ENCODE data around the gene SMOC2. TPM values are rescaled to one million over a fixed set of nuclear protein-coding genes. Genes with fewer than 3 reads are reported as not detected.

Gene SMOC2
- total RNA-seq, 2 experiments from 2014 or later: not detected

DNA sequence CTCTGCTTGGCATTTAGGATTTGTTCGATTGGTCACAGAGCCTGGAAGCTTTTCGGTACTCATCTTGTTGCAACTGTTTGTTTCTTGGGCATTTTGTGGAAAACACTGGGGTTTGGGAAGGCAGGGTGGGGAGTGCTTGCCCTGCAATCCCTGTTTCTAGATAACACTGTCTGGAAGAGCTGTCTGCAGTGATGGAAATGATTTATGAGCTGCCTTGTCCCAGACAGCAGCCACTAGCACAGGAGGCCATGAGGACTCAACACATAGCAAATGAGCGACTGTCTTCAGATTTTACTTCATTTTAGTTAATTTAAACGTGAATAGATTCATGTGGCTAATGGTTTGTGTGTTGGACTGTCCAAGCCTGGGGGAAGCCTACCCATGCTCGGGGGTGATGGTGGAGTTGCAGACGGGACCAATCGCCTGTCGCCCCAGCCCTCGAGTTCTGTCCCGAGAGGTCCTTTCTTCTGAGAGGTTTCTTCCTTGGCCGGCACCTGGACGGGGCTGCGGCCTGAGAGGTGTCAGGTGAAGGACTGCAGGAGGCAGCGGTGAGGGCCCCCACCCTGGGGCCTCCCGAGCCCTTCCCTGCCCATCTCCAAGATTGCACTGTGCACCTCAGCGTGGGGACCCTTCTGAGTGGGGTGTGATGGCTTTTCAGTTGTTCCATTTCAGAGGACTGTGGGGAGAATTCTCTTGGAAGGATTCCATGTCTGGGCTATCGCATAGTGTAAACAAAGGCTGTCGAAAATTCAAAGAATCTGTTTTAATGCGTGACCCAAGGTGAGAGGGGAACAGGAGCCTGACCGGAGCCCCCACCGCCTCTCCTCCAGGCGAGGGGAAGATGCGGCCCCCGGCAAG is 55.4 kb downstream of the SMOC2 start:
- H3K36me3 Mint-ChIP-seq: no peaks in the 10 kb centered on the region

DNA sequence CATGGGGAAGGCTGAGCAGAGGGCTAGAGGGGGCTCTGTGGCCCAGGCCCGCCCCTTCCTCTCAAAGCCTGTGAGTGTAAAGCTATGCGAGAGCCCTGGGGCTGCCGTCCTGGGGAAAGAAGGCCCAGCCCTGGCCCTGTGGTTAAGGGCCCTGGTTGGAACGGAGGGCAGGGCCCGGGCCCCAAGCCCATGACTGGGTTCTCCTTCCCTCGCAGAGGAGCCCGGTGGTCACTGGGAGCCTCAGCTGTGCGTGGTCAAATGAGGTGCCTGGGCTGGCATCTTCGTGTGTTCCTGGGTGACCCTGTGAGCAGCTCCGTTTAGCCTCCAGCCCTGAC is 56.0 kb downstream of the SMOC2 start:
- Mint-ChIP-seq H3K4me1 (no peaks in the 10 kb centered on the region), H3K27ac (no peak overlapping the region), H3K9me3 (ENCODE audit: low read depth) (no peaks in the 10 kb centered on the region), H3K36me3 (no peaks in the 10 kb centered on the region), H3K4me3 (no peak overlapping the region), H3K27me3 (no peaks in the 10 kb centered on the region)
- ATAC-seq (no peak), DNase-seq (no peak)
- CTCF ChIA-PET: no interaction called here

More for the DNA sequence above, 55.4 kb downstream of the SMOC2 start:
- Mint-ChIP-seq H3K4me3 (no peak overlapping the region), H3K9me3 (ENCODE audit: low read depth) (no peaks in the 10 kb centered on the region), H3K4me1 (no peaks in the 10 kb centered on the region), H3K27me3 (no peaks in the 10 kb centered on the region), H3K27ac (no peak overlapping the region)
- DNase-seq: no peak
- CTCF ChIA-PET: no interaction called here
- ATAC-seq: no peak

DNA sequence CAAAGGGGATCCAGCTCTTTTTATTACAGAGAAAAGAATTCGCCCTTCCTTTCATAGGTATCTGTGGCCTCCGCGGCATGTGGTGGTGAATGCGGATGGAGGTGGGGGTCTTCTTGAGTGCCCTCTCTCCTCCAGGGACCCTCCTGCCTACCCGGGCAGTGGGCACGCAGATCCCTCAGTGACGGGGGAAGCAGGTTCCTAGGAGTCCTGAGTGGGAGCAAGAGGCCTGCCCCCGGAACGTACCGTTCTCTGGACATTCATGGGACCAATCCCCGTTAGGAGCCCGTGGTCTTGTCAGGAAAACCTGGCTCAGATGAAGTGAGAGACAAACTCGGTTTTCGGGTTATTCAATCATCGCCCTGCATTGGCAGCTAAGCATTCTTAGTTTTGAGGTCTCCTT is 56.4 kb downstream of the SMOC2 start:
- H3K27ac Mint-ChIP-seq: no peak overlapping the region
- no peak for ATAC-seq
- H3K36me3 Mint-ChIP-seq: no peaks in the 10 kb centered on the region
- no peaks in the 10 kb centered on the region for H3K4me1 Mint-ChIP-seq
- no peaks in the 10 kb centered on the region for H3K27me3 Mint-ChIP-seq
- DNase-seq: no peak
- no peaks in the 10 kb centered on the region for H3K9me3 Mint-ChIP-seq (ENCODE audit: low read depth)
- CTCF ChIA-PET: no interaction called here
- no peak overlapping the region for H3K4me3 Mint-ChIP-seq

DNA sequence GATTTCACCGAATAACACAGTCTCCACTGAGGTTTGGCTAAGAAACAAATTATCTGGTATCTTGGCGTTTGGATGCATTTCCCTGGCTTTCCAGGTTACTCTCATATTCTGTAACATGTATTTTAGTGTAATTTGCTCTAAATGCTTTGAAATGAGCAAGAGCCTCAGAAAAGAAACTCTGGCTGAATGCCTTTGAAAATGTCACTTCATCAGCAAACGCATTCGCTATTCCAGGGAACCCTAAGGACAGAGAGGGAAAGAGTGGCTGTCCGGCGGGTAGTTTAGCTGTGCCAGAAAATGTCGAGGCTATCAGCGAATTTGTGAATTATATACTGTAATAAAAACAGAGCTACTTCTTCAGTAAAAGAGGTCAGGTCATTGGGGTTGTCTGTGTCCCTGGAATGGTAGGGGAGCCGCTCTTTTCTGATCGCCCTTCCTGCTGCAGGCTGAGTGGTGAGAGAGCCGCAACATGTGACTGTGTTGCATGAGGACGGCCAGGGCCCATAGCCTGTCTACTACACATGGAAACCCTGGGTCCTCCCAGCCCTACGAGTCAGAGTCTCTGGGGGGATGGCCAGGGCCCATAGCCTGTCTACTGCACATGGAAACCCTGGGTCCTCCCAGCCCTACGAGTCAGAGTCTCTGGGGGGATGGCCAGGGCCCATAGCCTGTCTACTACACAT is 57.3 kb downstream of the SMOC2 start:
- H3K27me3 Mint-ChIP-seq: no peaks in the 10 kb centered on the region
- H3K4me1 Mint-ChIP-seq: no peaks in the 10 kb centered on the region
- CTCF ChIA-PET: no interaction called here
- no peak overlapping the region for H3K4me3 Mint-ChIP-seq
- H3K27ac Mint-ChIP-seq: no peak overlapping the region
- no peaks in the 10 kb centered on the region for H3K9me3 Mint-ChIP-seq (ENCODE audit: low read depth)
- H3K36me3 Mint-ChIP-seq: no peaks in the 10 kb centered on the region
- ATAC-seq (no peak), DNase-seq (no peak)

DNA sequence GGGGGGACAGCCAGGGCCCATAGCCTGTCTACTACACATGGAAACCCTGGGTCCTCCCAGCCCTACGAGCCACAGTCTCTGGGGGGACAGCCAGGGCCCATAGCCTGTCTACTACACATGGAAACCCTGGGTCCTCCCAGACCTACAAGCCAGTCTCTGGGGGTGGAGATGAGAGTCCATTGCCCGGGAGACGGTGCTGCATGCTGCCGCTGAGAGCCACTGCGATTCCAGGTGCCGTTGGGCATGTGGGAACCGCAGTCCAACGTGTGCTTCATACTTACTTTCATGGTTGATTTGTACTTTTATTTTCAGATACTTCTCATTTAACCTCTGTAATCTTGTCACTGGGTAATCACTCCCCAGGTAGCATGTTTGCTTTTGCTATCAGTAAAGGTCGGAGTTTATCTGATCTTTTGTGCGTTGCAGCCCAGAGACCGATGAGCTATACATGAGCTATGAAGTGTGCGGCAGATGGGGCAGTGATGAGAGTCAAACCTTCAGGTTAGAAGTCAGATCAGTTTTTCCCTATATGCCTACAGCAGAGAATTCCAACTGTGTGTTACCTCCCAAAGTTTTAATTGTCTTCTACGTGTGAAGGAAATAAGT is 58.2 kb downstream of the SMOC2 start:
- Mint-ChIP-seq H3K36me3 (no peaks in the 10 kb centered on the region), H3K27me3 (no peaks in the 10 kb centered on the region), H3K9me3 (ENCODE audit: low read depth) (no peaks in the 10 kb centered on the region), H3K4me3 (no peak overlapping the region), H3K27ac (no peak overlapping the region), H3K4me1 (no peaks in the 10 kb centered on the region)
- CTCF ChIA-PET: no interaction called here
- ATAC-seq: no peak
- DNase-seq: no peak

DNA sequence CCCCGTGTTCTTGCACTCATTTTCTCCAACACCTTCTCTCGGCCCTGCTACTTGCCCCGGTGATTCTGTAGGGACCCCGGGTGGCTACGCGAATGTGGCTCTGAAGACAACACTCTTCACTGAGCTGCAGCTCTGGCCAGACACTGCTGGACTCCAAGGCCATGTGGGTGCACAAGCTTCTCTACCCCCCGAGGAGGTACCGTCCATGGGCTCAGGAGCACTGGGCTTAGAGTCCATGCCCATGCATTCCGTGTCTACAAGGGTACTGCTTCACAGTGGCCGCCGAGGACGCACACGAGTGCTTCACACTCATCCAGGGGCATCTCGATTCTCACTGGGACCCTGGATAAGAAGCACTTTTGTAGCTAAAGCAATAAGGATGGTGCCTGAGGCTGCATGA is 59.5 kb downstream of the SMOC2 start:
- no peaks in the 10 kb centered on the region for H3K36me3 Mint-ChIP-seq
- no peak overlapping the region for H3K4me3 Mint-ChIP-seq
- H3K27me3 Mint-ChIP-seq: no peaks in the 10 kb centered on the region
- no peaks in the 10 kb centered on the region for H3K4me1 Mint-ChIP-seq
- no peak overlapping the region for H3K27ac Mint-ChIP-seq
- DNase-seq (no peak), ATAC-seq (no peak)
- CTCF ChIA-PET: no interaction called here
- no peaks in the 10 kb centered on the region for H3K9me3 Mint-ChIP-seq (ENCODE audit: low read depth)

DNA sequence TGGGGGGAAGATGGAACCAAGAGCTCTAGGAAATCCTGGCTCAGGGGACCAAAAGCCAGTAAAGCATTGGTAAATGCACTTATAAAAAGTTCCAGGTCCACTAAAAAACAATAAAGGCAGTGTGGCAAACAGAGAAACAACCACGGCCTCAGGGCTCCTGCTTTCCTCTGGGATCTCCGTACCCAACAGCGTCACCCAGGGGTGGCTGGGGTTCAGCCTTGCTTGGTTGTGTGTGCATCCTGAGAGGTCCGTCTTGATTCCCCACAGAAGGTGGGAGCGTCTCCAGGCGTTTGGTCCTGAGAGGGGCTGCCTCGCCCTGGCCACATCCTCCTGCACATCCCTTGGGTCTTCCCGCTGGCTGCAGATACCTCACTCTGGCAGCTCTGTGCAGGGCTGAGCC is 60.6 kb downstream of the SMOC2 start:
- H3K27ac Mint-ChIP-seq: no peak overlapping the region

DNA sequence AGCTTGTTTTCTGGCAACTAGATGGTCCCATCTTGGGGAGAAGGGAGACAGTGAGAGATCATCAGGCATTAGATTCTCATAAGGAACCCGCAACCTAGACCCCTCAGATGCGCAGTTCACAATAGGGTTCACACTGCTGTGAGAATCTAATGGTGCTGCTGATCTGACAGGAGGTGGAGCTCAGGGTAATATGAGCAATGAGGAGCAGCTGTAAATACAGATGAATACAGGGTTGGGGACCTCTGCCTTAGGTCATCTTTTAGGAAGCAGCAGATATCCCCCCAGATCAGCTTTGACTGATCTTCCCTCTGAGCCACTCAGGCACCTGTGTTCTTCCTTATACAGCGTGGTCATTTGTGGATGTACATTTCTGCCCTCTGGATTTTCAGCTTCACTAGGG is 63.4 kb downstream of the SMOC2 start:
- no peak overlapping the region for H3K4me3 Mint-ChIP-seq
- ATAC-seq (no peak), DNase-seq (no peak)
- H3K4me1 Mint-ChIP-seq: no peaks in the 10 kb centered on the region
- H3K27me3 Mint-ChIP-seq: no peaks in the 10 kb centered on the region
- no peaks in the 10 kb centered on the region for H3K36me3 Mint-ChIP-seq
- H3K9me3 Mint-ChIP-seq (ENCODE audit: low read depth): no peaks in the 10 kb centered on the region
- CTCF ChIA-PET: no interaction called here
- no peak overlapping the region for H3K27ac Mint-ChIP-seq

More for the DNA sequence above, 60.6 kb downstream of the SMOC2 start:
- no peaks in the 10 kb centered on the region for H3K4me1 Mint-ChIP-seq
- H3K36me3 Mint-ChIP-seq: no peaks in the 10 kb centered on the region
- no peaks in the 10 kb centered on the region for H3K27me3 Mint-ChIP-seq
- DNase-seq: no peak
- H3K9me3 Mint-ChIP-seq (ENCODE audit: low read depth): no peaks in the 10 kb centered on the region
- no peak overlapping the region for H3K4me3 Mint-ChIP-seq
- CTCF ChIA-PET: no interaction called here
- ATAC-seq: no peak

DNA sequence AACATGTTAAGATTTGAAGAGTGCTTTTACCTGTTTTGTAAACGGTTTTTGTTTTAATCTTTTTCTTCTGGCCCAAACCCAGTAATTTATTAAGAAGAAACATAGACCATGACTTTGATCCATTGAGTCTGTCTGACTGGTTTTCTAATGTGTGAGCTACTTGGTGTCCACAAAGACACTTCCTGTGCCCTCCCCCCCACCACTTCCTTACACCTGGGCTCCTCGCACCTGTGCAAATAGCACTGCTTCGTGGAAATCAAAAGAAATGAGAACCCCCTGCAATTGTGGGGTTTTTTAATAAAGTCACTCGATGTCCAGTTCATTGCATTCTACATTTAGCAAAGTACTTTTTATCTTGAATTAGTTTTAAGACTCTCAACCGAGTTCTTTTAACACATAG is 65.5 kb downstream of the SMOC2 start:
- no peak overlapping the region for H3K27ac Mint-ChIP-seq
- no peaks in the 10 kb centered on the region for H3K4me1 Mint-ChIP-seq
- no peak for ATAC-seq
- no peaks in the 10 kb centered on the region for H3K9me3 Mint-ChIP-seq (ENCODE audit: low read depth)
- no peak overlapping the region for H3K4me3 Mint-ChIP-seq
- H3K36me3 Mint-ChIP-seq: no peaks in the 10 kb centered on the region
- no peaks in the 10 kb centered on the region for H3K27me3 Mint-ChIP-seq
- CTCF ChIA-PET: no interaction called here
- no peak for DNase-seq

DNA sequence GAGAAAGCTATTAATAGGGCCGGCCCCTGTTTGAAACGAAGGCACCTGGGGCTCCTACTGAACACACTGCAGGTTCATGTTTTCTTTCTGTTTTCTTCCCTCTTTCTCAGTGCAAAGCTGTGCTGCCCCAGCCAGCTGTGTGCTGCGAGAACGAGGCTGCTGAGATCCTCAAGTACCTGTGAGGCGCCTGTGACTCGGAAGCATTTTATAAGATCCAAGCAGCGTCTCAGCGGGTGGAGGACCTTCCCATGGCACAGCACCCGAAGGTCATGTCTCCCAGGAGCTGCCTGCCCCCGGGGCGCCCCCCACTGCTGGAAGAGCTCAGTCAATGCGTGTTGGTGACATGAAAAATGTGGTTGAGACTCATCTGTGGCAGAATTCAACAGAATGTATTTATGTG is 66.3 kb downstream of the SMOC2 start:
- DNase-seq: no peak
- Mint-ChIP-seq H3K36me3 (no peaks in the 10 kb centered on the region), H3K27me3 (no peaks in the 10 kb centered on the region), H3K9me3 (ENCODE audit: low read depth) (no peaks in the 10 kb centered on the region), H3K27ac (no peak overlapping the region), H3K4me1 (no peaks in the 10 kb centered on the region), H3K4me3 (no peak overlapping the region)
- CTCF ChIA-PET: no interaction called here
- ATAC-seq: no peak

DNA sequence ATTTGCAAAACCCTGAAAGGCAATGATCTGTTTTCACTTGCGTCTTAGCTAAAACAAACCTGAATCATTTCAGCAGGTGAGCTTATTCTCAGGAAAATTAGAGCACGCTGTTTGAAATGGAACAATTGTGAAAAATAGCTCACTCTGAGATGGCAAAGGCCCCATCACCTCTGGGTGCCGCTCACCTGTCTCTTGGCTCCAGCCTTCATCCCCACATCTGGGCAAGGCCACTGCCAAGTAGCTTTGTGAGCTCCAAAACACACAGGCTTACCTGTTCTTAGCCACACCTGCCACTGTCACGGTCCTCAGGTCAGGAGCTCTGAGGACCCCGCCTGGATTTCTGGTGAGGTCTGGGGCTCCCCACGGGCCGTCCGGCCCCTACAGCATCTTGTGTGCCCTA is 66.7 kb downstream of the SMOC2 start:
- H3K4me1 Mint-ChIP-seq: no peaks in the 10 kb centered on the region
- H3K9me3 Mint-ChIP-seq (ENCODE audit: low read depth): no peaks in the 10 kb centered on the region
- no peaks in the 10 kb centered on the region for H3K27me3 Mint-ChIP-seq
- DNase-seq (no peak), ATAC-seq (no peak)
- CTCF ChIA-PET: interaction anchor here (0.6 kb wide), 1 partner anchor 196 kb away, joined by 3 read pairs; no protein-coding TSS in a partner anchor
- H3K4me3 Mint-ChIP-seq: no peak overlapping the region
- H3K36me3 Mint-ChIP-seq: no peaks in the 10 kb centered on the region
- H3K27ac Mint-ChIP-seq: no peak overlapping the region

DNA sequence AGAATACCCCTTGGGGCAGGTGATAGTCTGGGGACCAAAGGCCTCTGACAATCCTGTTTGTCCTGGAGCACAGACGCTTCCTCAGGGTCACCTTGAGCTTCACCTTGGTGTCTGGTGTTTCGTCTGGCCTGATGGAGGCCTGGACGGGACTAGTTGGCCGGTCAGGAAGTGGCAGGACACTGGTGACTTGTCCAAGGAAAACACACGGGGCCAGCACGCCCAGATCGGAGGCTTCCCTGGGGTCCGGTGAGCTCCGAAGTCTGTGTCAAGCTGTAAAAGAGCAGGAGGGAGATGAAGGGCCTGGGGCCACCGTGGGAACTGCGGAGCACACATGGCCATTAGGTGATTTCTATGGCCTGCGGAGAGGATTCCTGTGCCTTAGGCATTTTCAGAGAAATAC is 67.9 kb downstream of the SMOC2 start:
- CTCF ChIA-PET: no interaction called here
- no peak overlapping the region for H3K27ac Mint-ChIP-seq
- DNase-seq: no peak
- H3K36me3 Mint-ChIP-seq: no peaks in the 10 kb centered on the region
- no peaks in the 10 kb centered on the region for H3K9me3 Mint-ChIP-seq (ENCODE audit: low read depth)
- H3K4me1 Mint-ChIP-seq: no peaks in the 10 kb centered on the region
- no peaks in the 10 kb centered on the region for H3K27me3 Mint-ChIP-seq
- no peak overlapping the region for H3K4me3 Mint-ChIP-seq
- ATAC-seq: no peak

DNA sequence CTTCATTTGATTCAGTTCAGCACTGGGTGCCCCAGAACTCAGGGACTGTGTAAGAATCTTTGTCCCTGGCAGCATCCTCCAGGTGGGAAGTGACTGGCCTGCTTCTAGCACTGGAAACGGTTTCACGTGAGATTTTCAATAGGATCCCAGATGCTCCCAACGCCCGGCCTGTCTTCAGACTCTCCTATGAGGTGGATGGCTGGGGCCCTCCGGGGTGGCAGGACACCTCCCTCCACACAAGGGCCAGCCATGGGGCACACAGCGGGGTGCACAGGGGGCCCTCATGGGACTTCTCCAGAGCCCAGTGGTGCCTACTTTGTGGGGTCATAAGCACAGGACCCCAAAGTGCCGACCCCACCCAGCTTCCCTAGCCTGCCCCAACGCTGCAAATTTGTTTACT is 72.8 kb downstream of the SMOC2 start:
- no peaks in the 10 kb centered on the region for H3K36me3 Mint-ChIP-seq
- no peak overlapping the region for H3K4me3 Mint-ChIP-seq
- no peaks in the 10 kb centered on the region for H3K4me1 Mint-ChIP-seq
- H3K9me3 Mint-ChIP-seq (ENCODE audit: low read depth): no peaks in the 10 kb centered on the region
- H3K27ac Mint-ChIP-seq: no peak overlapping the region
- H3K27me3 Mint-ChIP-seq: no peaks in the 10 kb centered on the region
- ATAC-seq (no peak), DNase-seq (no peak)
- CTCF ChIA-PET: no interaction called here

DNA sequence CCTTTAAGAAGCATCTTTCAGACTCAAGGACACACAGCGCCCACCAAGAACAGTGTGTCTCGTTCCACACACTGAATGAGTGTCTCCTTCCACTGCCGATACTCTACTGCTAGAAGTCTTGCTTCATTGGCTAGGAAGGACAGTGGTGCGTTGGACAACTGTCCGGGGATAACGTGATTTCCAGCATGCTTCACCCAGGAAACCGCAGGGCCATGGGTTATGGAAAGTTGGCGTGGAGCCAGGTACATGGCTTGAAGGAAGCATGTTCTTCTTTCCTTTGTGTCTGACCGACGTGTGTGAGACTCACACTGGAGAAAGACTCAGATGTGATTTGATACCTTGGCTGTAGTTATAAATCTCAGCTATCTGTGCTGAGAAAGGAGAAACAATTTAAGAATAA is 73.2 kb downstream of the SMOC2 start:
- ATAC-seq (no peak), DNase-seq (no peak)
- H3K27ac Mint-ChIP-seq: no peak overlapping the region
- no peaks in the 10 kb centered on the region for H3K4me1 Mint-ChIP-seq
- no peak overlapping the region for H3K4me3 Mint-ChIP-seq
- no peaks in the 10 kb centered on the region for H3K9me3 Mint-ChIP-seq (ENCODE audit: low read depth)
- CTCF ChIA-PET: no interaction called here
- no peaks in the 10 kb centered on the region for H3K36me3 Mint-ChIP-seq
- H3K27me3 Mint-ChIP-seq: no peaks in the 10 kb centered on the region

Data from activated CD8-positive, alpha-beta memory T cell treated with anti-CD3 and anti-CD28 coated beads, Interleukin-2, amount 10 ng/mL, durations not matched to agents 7 days and 5 days (primary cell).